IPS-20b (cell line): Measurements from ENCODE around the gene CERS6.

Source experiments
- H3K27ac ChIP-seq: one replicate; pipeline ENCODE4 v1.5.1; 2013; ENCODE audit warnings: low read length
- H3K27me3 ChIP-seq: 2 replicates; pipeline ENCODE4 v1.6.1; 2013; ENCODE audit warnings: mild to moderate bottlenecking, low read length, inconsistent platforms; ENCODE audit not compliant: insufficient read depth
- H3K36me3 ChIP-seq: 2 replicates; pipeline ENCODE4 v1.6.1; 2013; ENCODE audit warnings: low read depth, mild to moderate bottlenecking, inconsistent platforms, low read length, moderate library complexity; ENCODE audit not compliant: insufficient read depth
- H3K4me1 ChIP-seq: 2 replicates; pipeline ENCODE4 v1.6.1; 2013; ENCODE audit warnings: mild to moderate bottlenecking, control low read depth, inconsistent platforms, low read length, moderate library complexity; ENCODE audit not compliant: insufficient read depth
- H3K4me3 ChIP-seq: 2 replicates; pipeline ENCODE4 v1.5.1; 2013; ENCODE audit warnings: mild to moderate bottlenecking, low read length, inconsistent platforms
- H3K9ac ChIP-seq: 2 replicates; pipeline ENCODE4 v1.6.1; 2013; ENCODE audit warnings: low read depth, mild to moderate bottlenecking, inconsistent platforms, low read length, moderate library complexity
- H3K9me3 ChIP-seq: 2 replicates; pipeline ENCODE4 v1.6.1; 2013; ENCODE audit warnings: mild to moderate bottlenecking, low read depth, low read length, inconsistent platforms; ENCODE audit not compliant: insufficient read depth

CERS6 gene

DNA sequence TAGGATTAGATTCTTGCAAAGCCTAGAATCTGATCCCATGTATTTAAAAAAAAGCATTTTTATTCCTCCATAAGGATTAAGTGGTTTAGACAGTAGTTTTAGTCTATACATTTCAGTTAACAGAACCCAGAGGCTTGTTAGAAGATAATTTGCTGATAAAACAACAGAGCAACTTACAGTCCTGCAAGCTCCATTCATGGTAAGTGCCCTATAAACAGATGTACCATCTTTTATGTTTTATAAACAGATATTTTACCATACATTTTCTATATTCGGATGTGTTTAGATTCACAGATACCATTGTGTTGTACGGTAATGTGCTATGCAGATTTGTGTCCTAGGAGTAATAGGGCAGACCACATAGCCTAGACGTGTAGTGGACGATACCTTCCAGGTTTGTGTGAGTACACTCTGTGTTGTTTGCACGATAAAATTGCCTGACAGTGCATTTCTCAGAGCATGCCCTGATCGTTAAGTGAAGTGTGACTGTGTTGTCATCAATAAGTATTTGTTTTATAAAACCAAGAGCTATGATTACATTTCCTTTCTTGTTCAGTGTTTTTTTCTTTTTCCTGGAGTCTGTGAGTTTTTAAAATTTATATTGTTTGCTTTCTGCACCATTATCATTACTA is 54.2 kb downstream of the CERS6 start:
- no peaks in the 10 kb centered on the region for H3K4me1 ChIP-seq
- no peaks in the 10 kb centered on the region for H3K9me3 ChIP-seq
- no peaks in the 10 kb centered on the region for H3K36me3 ChIP-seq
- no peak overlapping the region for H3K27ac ChIP-seq
- no peak overlapping the region for H3K9ac ChIP-seq
- no peaks in the 10 kb centered on the region for H3K27me3 ChIP-seq
- H3K4me3 ChIP-seq, result no peak overlapping the region

DNA sequence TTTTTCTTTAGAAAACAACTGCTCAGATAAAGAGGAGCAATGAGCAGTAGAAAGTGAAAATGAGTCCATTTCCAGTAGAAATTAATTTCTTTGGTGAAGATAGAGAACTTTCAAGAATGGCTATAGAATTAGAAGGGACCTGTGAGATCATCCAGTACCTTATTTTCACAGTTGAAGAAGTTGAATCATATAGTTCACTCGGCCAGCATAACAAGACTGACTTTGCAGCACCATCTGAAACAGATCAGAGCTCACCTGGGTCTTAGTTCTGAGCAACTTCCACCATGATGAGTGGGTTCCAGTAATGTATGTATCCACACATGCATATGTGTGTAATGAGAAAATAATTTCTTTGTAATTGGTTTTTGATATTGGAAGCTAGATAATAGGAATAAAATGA is 58.6 kb downstream of the CERS6 start:
- no peaks in the 10 kb centered on the region for H3K27me3 ChIP-seq
- H3K9ac ChIP-seq, result no peak overlapping the region
- H3K9me3 ChIP-seq, result no peaks in the 10 kb centered on the region
- H3K27ac ChIP-seq, result no peak overlapping the region
- H3K4me1 ChIP-seq, result peaks cover 9% of the 10 kb centered on the region; the same call in 1 of the 2 replicates
- no peak overlapping the region for H3K4me3 ChIP-seq
- no peaks in the 10 kb centered on the region for H3K36me3 ChIP-seq

DNA sequence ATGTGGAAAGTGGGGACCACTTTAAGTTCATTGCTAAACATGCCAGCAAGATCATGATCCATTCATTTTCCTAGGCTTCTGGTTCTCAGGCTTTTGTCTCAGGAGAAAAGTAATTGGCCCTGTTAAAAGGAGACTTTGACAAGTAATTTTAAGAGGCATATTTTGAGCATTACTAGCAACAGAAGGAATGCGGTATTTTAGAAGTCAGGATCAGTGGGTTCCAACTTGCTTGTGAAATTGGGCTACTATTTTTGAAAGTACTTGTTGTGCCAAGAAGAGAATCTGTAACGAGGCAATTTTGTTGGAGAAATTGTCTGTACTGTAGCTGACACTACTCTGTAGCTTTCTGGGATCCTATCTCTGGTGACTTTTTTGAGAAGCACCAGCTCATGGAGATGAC is 59.4 kb downstream of the CERS6 start:
- H3K36me3 ChIP-seq, result no peaks in the 10 kb centered on the region
- no peak overlapping the region for H3K9ac ChIP-seq
- no peaks in the 10 kb centered on the region for H3K27me3 ChIP-seq
- no peaks in the 10 kb centered on the region for H3K9me3 ChIP-seq
- no peak overlapping the region for H3K27ac ChIP-seq
- H3K4me3 ChIP-seq, result no peak overlapping the region
- H3K4me1 ChIP-seq, result peaks cover 9% of the 10 kb centered on the region; the same call in 1 of the 2 replicates

DNA sequence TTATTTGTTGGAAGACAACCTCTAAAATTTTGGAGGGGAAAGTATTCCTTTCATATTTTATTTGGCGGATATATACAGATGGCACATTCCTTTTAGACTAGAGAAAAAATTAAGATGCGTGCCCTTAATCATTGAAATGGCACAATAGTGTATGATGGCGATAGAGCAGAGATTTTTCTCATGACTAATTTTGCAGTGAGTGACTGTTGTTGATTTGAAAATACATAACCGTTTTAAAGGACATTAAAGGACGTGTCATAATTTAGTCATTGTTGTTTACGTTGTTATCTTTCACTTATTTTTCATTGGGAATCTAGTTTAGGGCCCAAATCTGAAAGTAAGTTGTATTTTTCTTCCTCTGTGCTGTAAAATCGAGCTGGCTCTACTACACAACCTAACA is 61.7 kb downstream of the CERS6 start:
- H3K27ac ChIP-seq, result no peak overlapping the region
- no peaks in the 10 kb centered on the region for H3K27me3 ChIP-seq
- no peaks in the 10 kb centered on the region for H3K9me3 ChIP-seq
- no peaks in the 10 kb centered on the region for H3K36me3 ChIP-seq
- H3K4me1 ChIP-seq, result peaks cover 16% of the 10 kb centered on the region; the same call in 1 of the 2 replicates
- H3K9ac ChIP-seq, result peak overlapping the region; percentile 5; the same call in 1 of the 2 replicates
- H3K4me3 ChIP-seq, result no peak overlapping the region

DNA sequence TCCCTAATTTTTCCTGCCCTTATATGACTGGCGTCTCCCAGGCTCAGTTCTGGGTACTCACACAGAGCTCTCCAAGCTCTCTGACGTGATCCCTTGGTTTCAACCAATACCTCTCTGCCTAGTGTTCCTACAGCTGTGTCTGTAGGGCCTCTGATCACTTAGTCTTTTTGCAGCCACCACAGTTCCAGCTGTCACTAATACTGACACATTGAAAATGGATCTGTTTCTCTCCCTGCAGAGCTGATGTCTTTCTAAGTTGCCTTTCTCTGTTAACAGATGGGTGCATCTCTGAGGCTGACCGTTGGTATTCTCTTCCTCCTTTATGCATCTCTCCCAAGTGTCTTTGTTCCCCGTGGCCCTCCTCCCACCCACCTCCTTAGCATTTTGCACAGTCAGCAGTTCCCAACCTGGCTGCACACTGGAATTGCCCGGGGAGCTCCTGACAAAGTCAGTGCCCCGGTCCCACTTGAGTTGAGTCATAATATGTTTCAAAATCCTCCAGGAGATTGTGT is 62.5 kb downstream of the CERS6 start:
- no peaks in the 10 kb centered on the region for H3K9me3 ChIP-seq
- peak overlapping the region; percentile 10; the same call in 1 of the 2 replicates for H3K4me3 ChIP-seq
- H3K36me3 ChIP-seq, result no peaks in the 10 kb centered on the region
- H3K9ac ChIP-seq, result peak overlapping the region; percentile 5; the same call in 1 of the 2 replicates
- no peaks in the 10 kb centered on the region for H3K27me3 ChIP-seq
- peaks cover 16% of the 10 kb centered on the region; the same call in 1 of the 2 replicates for H3K4me1 ChIP-seq
- H3K27ac ChIP-seq, result no peak overlapping the region

DNA sequence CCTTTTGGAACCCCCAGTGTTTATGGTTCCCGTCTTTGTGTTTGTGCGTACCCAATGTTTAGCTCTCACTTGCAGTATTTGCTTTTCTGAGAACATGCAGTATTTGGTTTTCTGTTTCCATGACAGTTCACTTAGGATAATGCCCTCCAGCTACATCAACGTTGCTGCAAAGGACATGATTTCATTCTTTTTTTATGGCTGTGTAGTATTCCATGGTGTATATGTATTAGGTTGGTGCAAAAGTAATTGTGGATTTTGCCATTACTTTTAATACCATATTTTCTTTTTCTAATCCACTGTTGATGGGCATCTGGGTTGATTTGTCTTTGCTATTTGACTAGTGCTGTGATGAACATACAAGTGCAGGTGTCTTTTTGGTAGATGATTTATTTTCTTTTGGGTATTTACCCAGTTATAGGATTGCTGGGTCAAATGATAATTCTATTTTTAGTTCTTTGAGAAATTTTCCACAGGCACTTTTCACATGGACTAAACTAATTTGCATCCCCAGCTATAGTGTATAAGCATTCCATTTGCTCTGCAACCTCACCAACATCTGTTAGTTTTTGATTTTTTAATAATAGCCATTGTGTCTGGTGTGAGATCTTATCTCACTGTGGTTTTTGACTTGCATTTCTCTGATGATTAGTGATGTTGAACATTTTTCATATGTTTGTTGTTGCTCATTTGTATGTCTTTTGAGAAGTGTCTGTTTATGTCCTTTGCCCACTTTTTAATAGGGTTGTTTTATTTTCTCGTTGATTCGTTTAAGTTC is 63.6 kb downstream of the CERS6 start:
- Histone ChIP-seq H3K4me1 (peaks cover 16% of the 10 kb centered on the region; the same call in 1 of the 2 replicates), H3K36me3 (no peaks in the 10 kb centered on the region), H3K9ac (no peak overlapping the region), H3K27me3 (no peaks in the 10 kb centered on the region), H3K9me3 (no peaks in the 10 kb centered on the region), H3K4me3 (no peak overlapping the region), H3K27ac (no peak overlapping the region)

DNA sequence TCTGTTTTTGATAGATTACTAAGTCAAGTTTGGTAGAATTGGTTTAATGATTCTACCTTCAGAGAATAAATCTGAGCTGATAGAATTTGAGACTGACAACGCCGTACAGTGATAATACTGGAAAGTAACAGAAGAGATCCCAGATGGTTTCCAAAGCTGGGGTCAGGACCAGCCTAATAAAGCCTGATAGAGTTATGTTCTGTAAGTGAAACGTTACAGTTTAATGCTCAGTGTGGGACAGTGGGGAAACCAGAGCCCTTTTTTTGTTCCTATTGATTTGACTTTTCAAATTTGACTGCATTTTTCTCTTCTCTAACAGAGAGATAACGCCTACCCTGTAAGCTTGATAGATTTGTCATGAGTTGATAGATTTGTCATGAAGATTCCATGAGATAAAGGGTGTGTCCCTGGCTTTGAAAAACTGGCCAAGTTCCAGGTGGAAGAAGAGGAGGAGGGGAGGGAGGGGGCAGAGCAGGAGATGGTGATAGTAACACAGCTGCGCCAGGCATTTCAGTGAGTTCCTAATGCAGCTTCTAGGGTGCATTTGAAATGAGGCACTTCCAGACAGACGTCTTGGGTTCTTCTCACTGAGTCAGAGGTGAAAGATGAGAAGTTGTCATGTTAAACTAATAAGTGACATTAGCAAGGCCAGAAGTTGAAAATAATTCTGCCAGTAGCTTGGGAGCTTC is 65.1 kb downstream of the CERS6 start:
- H3K9ac ChIP-seq, result no peak overlapping the region
- H3K4me1 ChIP-seq, result peaks cover 23% of the 10 kb centered on the region
- no peaks in the 10 kb centered on the region for H3K9me3 ChIP-seq
- H3K27ac ChIP-seq, result no peak overlapping the region
- H3K27me3 ChIP-seq, result no peaks in the 10 kb centered on the region
- H3K36me3 ChIP-seq, result no peaks in the 10 kb centered on the region
- H3K4me3 ChIP-seq, result no peak overlapping the region

DNA sequence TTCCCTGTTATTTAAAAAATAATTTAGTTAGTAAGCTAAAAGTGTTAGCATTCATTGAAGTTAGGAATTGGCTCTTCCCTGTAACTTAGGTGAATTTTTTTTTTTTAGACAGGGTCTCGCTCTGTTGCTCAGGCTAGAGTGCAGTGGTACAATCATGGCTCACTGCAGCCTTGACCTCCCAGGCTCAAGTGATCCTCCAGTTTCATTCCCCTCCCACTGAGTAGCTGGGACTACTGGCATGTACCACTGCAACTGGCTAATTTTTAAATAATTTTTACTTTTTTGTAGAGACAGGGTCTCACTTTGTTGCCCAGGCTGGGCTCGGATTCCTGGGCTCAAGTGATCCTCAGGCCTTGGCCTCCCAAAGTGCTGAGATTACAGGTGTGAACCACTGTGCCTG is 66.4 kb downstream of the CERS6 start:
- Histone ChIP-seq H3K27ac (no peak overlapping the region), H3K4me1 (peaks cover 30% of the 10 kb centered on the region), H3K27me3 (no peaks in the 10 kb centered on the region), H3K9me3 (no peaks in the 10 kb centered on the region), H3K9ac (no peak overlapping the region), H3K36me3 (no peaks in the 10 kb centered on the region), H3K4me3 (no peak overlapping the region)

DNA sequence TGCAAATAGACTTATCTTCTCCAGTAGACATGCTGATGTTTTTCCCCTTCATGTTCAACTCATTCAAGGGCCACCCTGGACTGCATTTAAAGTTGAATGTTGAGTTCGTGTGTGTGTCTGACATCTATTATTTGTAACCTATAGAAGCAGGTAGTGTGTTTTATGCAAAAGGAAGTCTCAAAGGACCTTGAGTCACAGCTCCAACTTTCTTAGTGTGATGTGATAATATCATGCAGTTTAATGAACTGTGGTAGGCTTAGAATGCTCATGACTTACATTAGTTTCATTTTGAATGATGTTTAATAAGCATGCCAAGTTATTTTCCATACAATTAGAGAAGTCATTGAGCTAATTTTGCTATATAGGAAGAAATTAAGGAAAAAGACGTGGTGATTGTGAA is 67.9 kb downstream of the CERS6 start:
- Histone ChIP-seq H3K36me3 (no peaks in the 10 kb centered on the region), H3K9ac (no peak overlapping the region), H3K4me1 (peaks cover 21% of the 10 kb centered on the region), H3K4me3 (no peak overlapping the region), H3K27me3 (no peaks in the 10 kb centered on the region), H3K9me3 (no peaks in the 10 kb centered on the region), H3K27ac (no peak overlapping the region)

DNA sequence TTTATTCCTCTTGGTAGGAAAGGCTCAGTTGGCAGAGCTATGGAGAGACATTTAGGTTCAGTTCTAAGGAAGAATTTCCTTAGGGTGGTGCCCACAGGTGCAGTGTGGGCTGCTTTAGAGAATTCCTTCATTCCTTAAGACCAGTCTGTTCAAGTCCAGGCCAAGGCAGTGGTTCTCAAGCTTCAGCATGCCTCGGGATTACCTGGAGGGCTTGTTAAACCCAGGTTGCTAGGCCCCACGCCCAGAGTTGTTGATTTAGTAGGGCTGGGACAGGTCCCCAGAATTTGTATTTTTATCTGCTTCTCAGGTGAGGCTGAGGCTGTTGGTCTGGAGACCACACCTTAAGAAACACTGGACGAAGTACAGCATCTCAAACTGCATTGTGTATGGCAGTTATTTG is 68.9 kb downstream of the CERS6 start:
- Histone ChIP-seq H3K4me1 (peaks cover 26% of the 10 kb centered on the region), H3K27ac (no peak overlapping the region)

DNA sequence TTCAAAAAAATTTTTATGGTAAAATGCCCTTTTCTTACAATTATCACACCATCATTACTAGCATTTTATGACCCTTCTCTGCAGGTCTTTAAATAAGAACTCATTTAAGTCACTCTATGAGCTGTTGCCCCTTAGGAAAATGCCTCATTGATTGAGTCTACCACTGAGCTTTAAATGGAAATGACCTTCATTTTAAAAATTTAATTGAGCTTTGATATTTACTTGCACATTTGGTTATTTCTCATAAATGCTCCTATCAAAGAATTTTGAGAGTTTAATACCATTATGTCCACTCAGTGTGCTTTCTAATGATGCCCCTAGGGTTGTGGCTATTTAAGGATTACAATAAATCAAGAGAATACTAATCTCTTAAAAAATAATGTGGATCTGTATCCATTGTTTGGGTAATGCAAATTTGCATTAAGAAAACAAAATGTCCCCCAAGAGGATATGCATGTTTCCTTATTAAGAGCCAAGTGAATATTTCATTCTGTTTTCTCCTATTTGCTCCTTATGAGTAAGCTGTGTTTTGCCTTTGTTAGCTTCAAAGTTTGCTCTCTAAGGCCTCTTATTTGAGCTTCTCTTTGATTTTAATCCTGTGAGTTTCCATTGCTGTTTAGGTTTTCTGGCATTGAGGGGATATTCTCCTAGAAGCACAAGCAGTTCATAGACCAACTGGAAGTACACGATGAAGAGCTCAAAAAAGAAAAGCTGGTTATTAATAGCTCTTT is 69.8 kb downstream of the CERS6 start:
- Histone ChIP-seq H3K36me3 (no peaks in the 10 kb centered on the region), H3K9ac (no peak overlapping the region), H3K4me1 (peaks cover 26% of the 10 kb centered on the region), H3K9me3 (no peaks in the 10 kb centered on the region), H3K27me3 (no peaks in the 10 kb centered on the region), H3K27ac (no peak overlapping the region), H3K4me3 (no peak overlapping the region)

More for the DNA sequence above, 68.9 kb downstream of the CERS6 start:
- Histone ChIP-seq H3K27me3 (no peaks in the 10 kb centered on the region), H3K36me3 (no peaks in the 10 kb centered on the region), H3K9ac (no peak overlapping the region), H3K9me3 (no peaks in the 10 kb centered on the region), H3K4me3 (no peak overlapping the region)
